Immature natural killer cell (primary cell): ENCODE measurements around the gene DENND4B. TPM values are rescaled to one million over a fixed set of nuclear protein-coding genes. Genes with fewer than 3 reads are reported as not detected.
"Not testable (repeated sequence)": the region's sequence is repeated elsewhere in the genome, so short reads cannot be mapped to it uniquely, and the experiment has no call there.

ENCODE experiments used
- DNase-seq, 3 donors: peaks; one replicate each; pipeline ENCODE4 v3.0.0; 2022; ENCODE audit warnings: mixed read lengths in 1 of 3
- H3K27ac Mint-ChIP-seq, 6 donors: one replicate each; pipeline ENCODE4 v1.8.0; 2020; ENCODE audit warnings: mixed read lengths in 6 of 6, mild to moderate bottlenecking in 5 of 6, inconsistent platforms in 4 of 6, moderate library complexity in 3 of 6
- H3K27me3 Mint-ChIP-seq, 3 donors: one replicate each; pipeline ENCODE4 v1.8.0; 2020 to 2021; ENCODE audit warnings: low read depth in 3 of 3, mild to moderate bottlenecking in 3 of 3, mixed read lengths in 3 of 3, moderate library complexity in 3 of 3, inconsistent platforms in 1 of 3
- H3K36me3 Mint-ChIP-seq, 3 donors: one replicate each; pipeline ENCODE4 v1.8.0; 2020; ENCODE audit warnings: mixed read lengths in 3 of 3, inconsistent platforms in 2 of 3, mild to moderate bottlenecking in 2 of 3
- H3K4me1 Mint-ChIP-seq, 2 donors: one replicate each; pipeline ENCODE4 v1.8.0; 2020; ENCODE audit warnings: inconsistent platforms in 2 of 2, mild to moderate bottlenecking in 2 of 2, mixed read lengths in 2 of 2, moderate library complexity in 1 of 2
- H3K4me3 Mint-ChIP-seq, 5 donors: one replicate each; pipeline ENCODE4 v1.8.0; 2020; ENCODE audit warnings: mild to moderate bottlenecking in 5 of 5, mixed read lengths in 5 of 5, inconsistent platforms in 3 of 5, moderate library complexity in 3 of 5
- H3K9me3 Mint-ChIP-seq, 6 donors: one replicate each; pipeline ENCODE4 v1.8.0; 2020; ENCODE audit warnings: mild to moderate bottlenecking in 6 of 6, mixed read lengths in 6 of 6, inconsistent platforms in 4 of 6, moderate library complexity in 3 of 6
- polyA plus RNA-seq, 3 donors: library from polyadenylated mRNA; unstranded; fragments of 300-500 nt; fragmentation: Illumina TruSeq; gene quantifications; one replicate each; pipeline ENCODE4 v1.2.3, GENCODE V29; 2021

DENND4B gene
- polyA plus RNA-seq, 3 donors from 2014 or later = 9.9 to 37.1 (median 11.5) TPM

DNA sequence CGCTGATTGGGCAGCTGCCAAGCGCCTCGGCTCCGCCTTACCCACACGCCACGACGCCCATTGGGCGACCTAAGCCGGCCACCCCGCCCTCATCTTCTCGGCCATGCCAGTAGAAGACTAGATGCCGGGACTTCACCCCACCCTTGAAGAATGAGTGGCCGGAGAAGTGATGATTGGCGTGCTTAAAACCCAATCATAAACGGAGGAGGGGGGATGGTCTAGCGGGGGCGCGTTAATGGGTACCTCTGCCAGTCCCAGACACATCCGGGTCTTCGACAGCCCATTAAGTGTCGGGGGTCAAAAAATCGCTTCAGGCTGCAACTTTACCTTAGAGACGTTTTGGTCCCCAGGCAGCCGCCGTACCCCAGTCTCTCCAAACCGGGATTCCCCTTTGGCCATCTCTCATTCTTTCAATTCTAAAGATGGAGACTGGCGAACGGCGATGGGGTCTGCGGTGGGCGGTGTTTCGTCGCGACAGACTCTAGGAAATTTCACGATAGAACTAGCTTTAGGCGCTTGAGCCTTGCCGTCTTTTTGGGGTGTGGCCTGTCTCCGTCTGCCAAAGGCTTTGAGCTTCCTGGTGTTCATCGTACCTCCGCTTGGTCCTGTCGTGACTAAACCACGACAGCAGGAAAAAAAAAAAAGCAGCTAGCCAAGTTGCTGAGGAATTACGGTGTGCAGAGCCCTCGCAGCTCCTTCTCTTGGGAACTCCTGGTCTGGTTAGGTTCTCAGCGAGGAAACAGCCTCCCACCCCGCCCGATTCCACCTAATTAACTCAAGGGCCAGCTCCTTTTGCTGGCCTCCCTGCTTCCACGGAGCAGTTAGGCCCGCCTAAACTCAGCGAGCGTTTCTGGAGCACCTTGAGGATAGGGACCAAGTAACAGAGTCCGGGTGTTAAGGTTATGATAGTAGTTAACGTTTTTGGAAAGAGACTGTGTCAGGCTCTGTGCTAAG is 23.3 kb downstream of the DENND4B start, which contains the start of gene GATAD2B:
GATAD2B (minus strand) TSS at position 1 of the 954 bp plus-strand sequence. CDS start 94,625 bp downstream, outside the sequence.
- H3K27me3 Mint-ChIP-seq = peaks cover 19 to 23% (median 20%) of the 10 kb centered on the region in 3 donors
- H3K4me3 Mint-ChIP-seq = peak within 1 kb of the TSS; percentile 93 to 96 (median 94)
- peaks cover 52 to 54% of the 10 kb centered on the region in 2 donors for H3K4me1 Mint-ChIP-seq
- H3K9me3 Mint-ChIP-seq = no peaks in the 10 kb centered on the region
- DNase-seq = peak; percentile 99 to 100 (median 99)
- peak within 1 kb of the TSS; percentile 97 to 99 (median 98) for H3K27ac Mint-ChIP-seq
- H3K36me3 Mint-ChIP-seq = no peaks in the 10 kb centered on the region

DNA sequence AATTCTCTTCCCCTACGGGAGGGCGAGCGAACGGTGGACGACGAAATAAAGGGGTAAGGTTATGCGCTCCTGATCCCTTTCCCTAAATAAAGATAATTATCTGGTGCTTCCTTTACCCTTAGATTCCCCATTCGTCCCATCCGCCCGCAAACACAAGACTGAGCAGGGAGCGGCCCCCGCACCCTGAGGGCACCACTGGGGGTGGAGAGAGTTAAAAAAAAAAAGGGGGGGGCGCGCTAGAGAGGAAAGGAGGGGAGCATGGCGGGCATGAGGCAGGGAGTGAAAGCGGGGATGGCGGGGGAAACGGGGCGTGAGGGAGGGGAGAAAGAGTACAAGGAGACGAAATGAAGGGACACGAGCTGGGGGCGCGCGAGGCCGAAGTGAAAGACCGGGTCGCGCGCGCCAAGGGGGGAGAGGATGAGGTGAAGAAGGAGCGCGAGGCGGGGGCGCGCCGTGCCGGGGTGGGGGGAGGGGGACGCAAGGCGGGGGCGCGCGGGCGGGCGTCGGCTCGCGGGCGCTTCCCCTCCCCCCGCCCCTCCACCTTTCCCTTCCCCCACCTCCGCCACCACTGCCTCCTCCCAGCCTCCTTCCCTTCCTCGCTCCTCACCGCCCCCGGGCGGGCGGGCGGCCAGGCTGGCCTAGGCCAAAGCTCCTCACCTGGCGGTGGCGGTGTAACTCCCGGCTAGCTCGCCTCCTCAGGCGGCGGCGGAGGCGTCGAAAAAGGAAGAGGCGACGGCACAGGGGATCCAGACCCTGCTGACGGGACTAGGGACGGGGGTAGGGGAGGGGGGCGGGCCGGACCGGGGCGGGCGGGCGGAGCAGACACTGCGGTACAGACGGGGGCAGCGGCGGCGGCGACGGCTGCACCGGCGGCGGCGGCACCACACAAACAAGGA is 24.2 kb downstream of the DENND4B start:
- peak overlapping the region; percentile 93 to 96 (median 94) for H3K4me3 Mint-ChIP-seq
- peak in 1 of 3 donors; percentile 16 for DNase-seq
- peaks cover 59% of the 10 kb centered on the region in 2 donors for H3K4me1 Mint-ChIP-seq
- H3K36me3 Mint-ChIP-seq = peaks cover 0 to 4% (median 0%) of the 10 kb centered on the region in 3 donors
- H3K27me3 Mint-ChIP-seq = peaks cover 19 to 23% (median 20%) of the 10 kb centered on the region in 3 donors
- no peaks in the 10 kb centered on the region for H3K9me3 Mint-ChIP-seq
- H3K27ac Mint-ChIP-seq = peak overlapping the region; percentile 97 to 99 (median 98)

DNA sequence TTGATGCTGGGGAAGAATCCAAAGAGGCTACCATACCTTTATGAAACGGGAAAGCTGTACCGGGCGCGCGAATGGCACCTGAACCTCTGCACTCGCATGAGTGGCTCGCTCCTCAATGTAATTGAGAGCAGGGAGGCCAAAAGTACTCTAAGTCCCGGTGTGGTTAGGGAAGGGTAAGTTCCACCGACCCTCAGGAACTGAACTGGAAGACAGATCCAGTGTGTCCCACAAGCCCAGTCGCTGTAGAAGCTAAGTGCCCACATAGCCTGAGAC is 24.8 kb downstream of the DENND4B start:
- peak in 1 of 3 donors; percentile 14 for DNase-seq
- Mint-ChIP-seq H3K9me3 (no peaks in the 10 kb centered on the region), H3K27me3 (peaks cover 19 to 23% (median 20%) of the 10 kb centered on the region in 3 donors), H3K4me1 (peaks cover 59 to 61% of the 10 kb centered on the region in 2 donors), H3K27ac (peak overlapping the region; percentile 83 to 98 (median 92)), H3K36me3 (peaks cover 0 to 4% (median 0%) of the 10 kb centered on the region in 3 donors), H3K4me3 (peak overlapping the region; percentile 81 to 94 (median 94))

DNA sequence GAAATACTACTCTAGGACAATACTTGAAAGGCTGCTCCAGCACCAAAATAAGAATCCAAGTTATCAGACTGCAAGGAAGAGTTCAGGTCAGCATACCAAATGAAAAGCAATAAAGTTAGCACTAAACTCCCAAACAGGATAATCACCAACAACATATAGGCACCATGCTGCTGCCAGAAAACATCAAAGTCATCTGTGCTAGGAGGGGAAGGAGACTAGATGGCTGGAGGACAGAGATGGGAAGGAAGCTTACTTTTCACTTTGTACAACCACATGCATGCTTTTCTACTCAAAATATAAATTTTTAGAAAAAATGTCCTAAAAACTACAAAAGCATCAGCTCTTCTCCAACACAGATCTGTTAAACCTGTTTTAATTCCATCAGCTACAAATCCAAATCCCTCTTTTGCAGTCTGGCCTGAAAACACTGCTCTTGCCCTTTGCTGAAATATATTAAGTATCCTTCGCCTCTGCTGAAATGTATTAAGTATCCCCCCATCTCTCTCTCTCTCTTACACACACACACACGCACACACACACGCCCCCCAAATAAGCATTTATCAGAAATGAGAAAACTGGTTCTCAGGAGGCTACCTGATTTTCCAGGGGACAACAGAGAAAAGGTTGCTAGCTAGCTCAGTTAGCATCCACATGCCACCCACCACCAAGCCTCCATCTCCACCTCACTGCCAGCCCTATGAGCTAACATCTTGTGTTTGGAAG is 25.3 kb downstream of the DENND4B start:
- no peak for DNase-seq
- Mint-ChIP-seq H3K4me3 (peak overlapping the region; percentile 81 to 94 (median 94)), H3K36me3 (peaks cover 0 to 5% (median 2%) of the 10 kb centered on the region in 3 donors), H3K27ac (peak overlapping the region; percentile 83 to 98 (median 92)), H3K27me3 (peaks cover 19 to 23% (median 20%) of the 10 kb centered on the region in 3 donors), H3K9me3 (no peaks in the 10 kb centered on the region), H3K4me1 (peaks cover 62 to 63% of the 10 kb centered on the region in 2 donors)

DNA sequence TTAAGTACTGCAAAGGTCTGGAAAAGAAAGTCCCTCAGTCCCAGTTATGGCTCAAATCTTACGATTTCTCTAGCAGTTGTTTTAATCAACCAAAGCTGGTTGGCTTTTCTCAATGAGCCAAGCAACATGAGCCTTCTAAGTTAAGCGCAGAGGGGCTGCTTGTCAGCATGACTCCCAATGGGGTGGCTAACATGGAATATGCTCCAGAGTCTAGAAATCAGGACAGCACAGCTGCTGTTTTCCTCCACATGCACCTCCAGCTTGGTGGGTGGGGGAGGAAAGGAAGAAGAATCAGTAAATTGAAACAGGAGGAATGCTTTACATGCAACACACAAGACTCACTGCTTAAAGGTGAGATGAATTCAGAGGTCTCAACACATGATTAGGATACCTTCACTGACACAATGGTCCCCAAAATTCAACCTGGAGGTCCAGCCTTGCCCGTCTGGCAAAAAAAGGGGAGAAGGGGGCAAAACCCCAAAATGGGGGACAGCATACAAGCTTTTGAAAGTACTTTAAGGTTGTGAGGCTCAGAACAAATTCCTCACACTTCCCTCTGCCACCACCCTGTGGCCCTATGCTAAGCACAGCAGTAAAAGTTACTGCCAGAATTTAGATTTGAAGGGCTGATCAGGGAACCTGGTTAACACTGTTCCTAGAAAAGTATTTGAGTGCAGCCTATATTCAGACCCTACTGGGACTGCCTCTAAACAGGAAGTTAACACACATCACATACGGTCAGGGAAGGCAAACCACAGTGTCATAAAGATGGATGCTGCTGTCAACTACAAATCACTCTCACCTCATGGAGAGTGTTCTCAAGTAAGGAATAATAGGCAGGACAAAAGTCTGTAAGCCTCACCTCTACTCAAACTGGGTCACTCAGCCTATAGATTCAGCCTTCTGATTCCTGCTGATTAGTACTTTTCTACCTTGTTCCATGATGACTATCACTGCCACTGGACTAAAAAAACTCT is 26.4 kb downstream of the DENND4B start:
- H3K27ac Mint-ChIP-seq = peak overlapping the region; percentile 83 to 98 (median 92)
- peaks cover 0 to 9% (median 4%) of the 10 kb centered on the region in 3 donors for H3K36me3 Mint-ChIP-seq
- H3K4me1 Mint-ChIP-seq = peaks cover 63 to 72% of the 10 kb centered on the region in 2 donors
- H3K27me3 Mint-ChIP-seq = peaks cover 19 to 23% (median 20%) of the 10 kb centered on the region in 3 donors
- DNase-seq = peak; percentile 51 to 54 (median 54)
- H3K9me3 Mint-ChIP-seq = no peaks in the 10 kb centered on the region
- H3K4me3 Mint-ChIP-seq = peak overlapping the region; percentile 81 to 94 (median 94)

DNA sequence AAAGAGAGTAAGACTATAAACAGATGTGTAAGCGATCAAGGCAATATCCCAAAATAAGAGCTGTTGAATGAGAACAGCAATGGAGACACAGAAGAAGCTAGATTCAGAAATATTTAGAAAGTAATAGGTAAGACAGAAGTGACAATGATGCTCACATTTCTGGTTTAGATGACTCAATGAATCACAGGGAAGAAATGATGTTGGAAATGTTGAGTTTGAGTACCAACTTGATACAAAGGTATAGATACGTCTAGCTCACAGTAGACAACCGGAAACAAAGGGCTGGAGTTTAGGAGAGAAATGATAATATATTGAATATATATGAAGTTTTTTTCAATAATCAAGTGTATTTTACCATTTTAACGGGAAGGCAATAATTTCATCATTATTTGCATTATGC is 30.2 kb downstream of the DENND4B start:
- Mint-ChIP-seq H3K27me3 (no peaks in the 10 kb centered on the region), H3K4me3 (no peak overlapping the region), H3K36me3 (peaks cover 0 to 9% (median 4%) of the 10 kb centered on the region in 3 donors), H3K4me1 (peaks cover 56 to 71% of the 10 kb centered on the region in 2 donors), H3K27ac (peak overlapping the region in 4 of 6 donors; percentile 9 to 85 (median 50)), H3K9me3 (no peaks in the 10 kb centered on the region)
- no peak for DNase-seq

DNA sequence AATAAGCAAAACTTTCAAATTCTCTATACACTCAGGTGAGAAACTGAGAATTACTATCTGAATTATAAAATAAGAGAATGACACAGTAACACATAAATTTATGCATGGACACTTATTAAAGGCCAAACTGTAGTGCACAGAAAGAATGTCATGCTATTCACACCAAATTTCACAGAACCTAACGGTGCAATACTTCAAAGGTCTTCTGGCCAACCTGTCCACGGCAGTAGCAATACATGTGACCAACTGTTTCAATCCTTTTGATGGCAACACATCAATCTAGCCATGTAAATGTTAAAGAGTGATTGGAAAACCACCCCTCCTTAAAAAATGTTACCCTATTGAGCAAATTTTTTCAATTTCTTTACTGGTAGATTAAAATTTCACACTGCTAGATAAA is 34.2 kb downstream of the DENND4B start:
- H3K9me3 Mint-ChIP-seq = no peaks in the 10 kb centered on the region
- no peaks in the 10 kb centered on the region for H3K27me3 Mint-ChIP-seq
- peaks cover 0 to 6% (median 4%) of the 10 kb centered on the region in 3 donors for H3K36me3 Mint-ChIP-seq
- H3K4me1 Mint-ChIP-seq = peaks cover 30 to 42% of the 10 kb centered on the region in 2 donors
- H3K4me3 Mint-ChIP-seq = peak overlapping the region in 1 of 5 donors; percentile 7
- peak overlapping the region in 4 of 6 donors; percentile 23 to 41 (median 30) for H3K27ac Mint-ChIP-seq
- DNase-seq = no peak

DNA sequence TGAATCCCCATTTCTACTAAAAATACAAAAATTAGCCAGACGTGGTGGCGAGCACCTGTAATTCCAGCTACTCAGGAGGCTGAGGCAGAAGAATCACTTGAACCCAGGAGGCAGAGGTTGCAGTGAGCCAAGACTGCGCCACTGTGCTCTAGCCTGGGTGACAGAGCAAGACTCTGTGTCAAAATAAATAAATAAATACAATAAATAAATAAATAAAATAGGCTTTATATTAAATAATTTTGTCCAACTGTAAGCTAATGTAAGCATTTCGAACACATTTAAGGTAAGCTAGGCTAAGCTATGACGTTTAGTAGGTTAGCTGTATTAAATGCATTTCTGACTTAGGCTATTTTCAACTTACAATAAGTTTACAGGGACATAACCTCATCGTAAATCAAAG is 36.0 kb downstream of the DENND4B start:
- not testable (repeated sequence) for H3K9me3 Mint-ChIP-seq, DNase-seq, H3K4me3 Mint-ChIP-seq, H3K27me3 Mint-ChIP-seq, H3K27ac Mint-ChIP-seq
- H3K4me1 Mint-ChIP-seq = peaks cover 39 to 44% of the 10 kb centered on the region in 2 donors
- peaks cover 4 to 13% (median 4%) of the 10 kb centered on the region in 3 donors for H3K36me3 Mint-ChIP-seq

DNA sequence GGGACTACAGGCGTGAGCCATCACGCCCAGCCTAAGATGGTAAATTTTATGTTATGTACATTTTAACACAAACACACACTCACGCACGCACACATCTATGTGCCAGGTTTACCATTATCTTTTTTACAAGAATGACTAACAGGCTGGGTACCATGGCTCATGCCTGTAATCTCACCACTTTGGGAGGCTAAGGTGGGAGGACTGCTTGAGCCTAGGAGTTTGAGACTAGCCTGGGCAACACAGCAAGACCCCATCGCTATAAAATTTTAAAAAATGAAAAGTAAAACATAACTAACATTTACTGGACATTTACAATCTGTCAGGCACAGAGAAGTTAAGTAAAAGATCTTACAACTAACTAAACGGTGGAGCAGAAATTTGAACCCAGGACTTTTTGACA is 38.4 kb downstream of the DENND4B start:
- peaks cover 41 to 58% of the 10 kb centered on the region in 2 donors for H3K4me1 Mint-ChIP-seq
- no peak overlapping the region for H3K27ac Mint-ChIP-seq
- no peaks in the 10 kb centered on the region for H3K9me3 Mint-ChIP-seq
- no peaks in the 10 kb centered on the region for H3K27me3 Mint-ChIP-seq
- no peak for DNase-seq
- peaks cover 4 to 13% (median 4%) of the 10 kb centered on the region in 3 donors for H3K36me3 Mint-ChIP-seq
- no peak overlapping the region for H3K4me3 Mint-ChIP-seq

DNA sequence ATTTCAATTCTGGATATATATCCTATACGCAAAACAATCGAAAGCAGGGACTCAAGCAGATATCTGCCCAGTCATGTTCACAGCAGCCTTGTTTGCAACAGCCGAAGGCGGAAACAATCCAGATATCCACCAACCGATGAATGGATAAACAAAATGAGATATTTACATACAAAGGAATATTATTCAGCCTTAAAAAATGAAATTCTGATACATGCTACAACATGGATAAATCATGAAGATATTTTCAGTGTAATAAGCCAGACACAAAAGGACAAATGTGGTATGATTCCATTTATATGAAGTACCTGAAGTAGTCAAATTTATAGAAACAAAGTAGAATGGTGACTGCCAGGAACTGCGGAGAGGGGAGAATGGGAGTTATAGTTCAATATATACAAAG is 39.4 kb downstream of the DENND4B start:
- Mint-ChIP-seq H3K27ac (peak overlapping the region in 4 of 6 donors; percentile 5 to 62 (median 34)), H3K9me3 (no peaks in the 10 kb centered on the region), H3K4me3 (no peak overlapping the region), H3K36me3 (peaks cover 4 to 13% (median 4%) of the 10 kb centered on the region in 3 donors), H3K27me3 (no peaks in the 10 kb centered on the region), H3K4me1 (peaks cover 37 to 58% of the 10 kb centered on the region in 2 donors)
- no peak for DNase-seq

DNA sequence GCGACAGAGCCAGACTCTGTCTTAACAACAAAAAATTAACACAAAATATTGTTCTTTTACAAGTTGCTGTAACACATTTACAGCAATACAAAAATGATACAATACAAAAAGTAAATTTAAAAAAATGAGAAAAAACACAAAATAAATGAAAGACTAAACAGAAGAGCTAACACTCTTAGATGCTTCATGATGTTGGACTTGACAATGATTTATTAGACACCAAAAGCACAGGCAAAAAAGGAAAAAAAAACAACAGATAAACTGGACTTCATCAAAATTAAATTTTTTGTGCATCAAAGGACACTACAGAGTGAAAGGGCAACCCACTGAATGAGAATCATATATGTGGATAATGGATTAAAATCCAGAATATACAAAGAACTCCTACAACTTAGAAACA is 40.1 kb downstream of the DENND4B start:
- peak overlapping the region in 3 of 6 donors; percentile 18 to 28 (median 20) for H3K27ac Mint-ChIP-seq
- H3K4me1 Mint-ChIP-seq = peaks cover 31 to 51% of the 10 kb centered on the region in 2 donors
- peaks cover 4 to 13% (median 4%) of the 10 kb centered on the region in 3 donors for H3K36me3 Mint-ChIP-seq
- no peak for DNase-seq
- H3K4me3 Mint-ChIP-seq = no peak overlapping the region
- H3K27me3 Mint-ChIP-seq = no peaks in the 10 kb centered on the region
- no peaks in the 10 kb centered on the region for H3K9me3 Mint-ChIP-seq

DNA sequence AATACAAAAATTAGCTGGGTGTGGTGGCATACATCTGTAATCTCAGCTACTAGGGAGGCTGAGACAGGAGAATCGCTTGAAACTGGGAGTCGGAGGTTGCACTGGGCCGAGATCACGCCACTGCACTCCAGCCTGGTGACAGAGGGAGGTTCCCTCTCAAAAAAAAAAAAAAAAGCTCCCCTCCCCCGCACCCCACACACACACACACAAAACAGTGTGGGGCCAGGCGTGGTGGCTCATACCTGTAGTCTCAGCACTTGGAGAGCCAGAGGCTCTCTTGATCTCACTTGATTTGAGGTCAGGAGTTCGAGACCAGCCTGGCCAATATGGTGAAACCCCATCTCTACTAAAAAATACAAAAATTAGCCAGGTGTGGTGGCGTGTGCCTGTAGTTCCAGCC is 40.6 kb downstream of the DENND4B start:
- peak overlapping the region in 2 of 6 donors; percentile 20 to 28 for H3K27ac Mint-ChIP-seq
- not testable (repeated sequence) for H3K27me3 Mint-ChIP-seq

More for the DNA sequence above, 40.6 kb downstream of the DENND4B start:
- DNase-seq, H3K4me3 Mint-ChIP-seq, H3K9me3 Mint-ChIP-seq: not testable (repeated sequence)
- peaks cover 31 to 46% of the 10 kb centered on the region in 2 donors for H3K4me1 Mint-ChIP-seq
- H3K36me3 Mint-ChIP-seq = peaks cover 4 to 13% (median 4%) of the 10 kb centered on the region in 3 donors
